NCI-H1436 treated with DMSO at 0.1 percent for 48 hours (cell line): ENCODE measurements around the gene RITA1.
"Not testable (repeated sequence)": the region's sequence is repeated elsewhere in the genome, so short reads cannot be mapped to it uniquely, and the experiment has no call there.

ENCODE experiments used
- DNase-seq: peaks from one replicate; lab custom pipeline; 2025; lab: John Stamatoyannopoulos, UW

The RITA1 gene

GRCh38 chr12:113185180-113186032 lies at the start of gene RITA1, which contains the start of gene DDX54:
Gene RITA1, plus strand, starts transcription at chr12:113185721. Its CDS starts 1,026 bp downstream, at chr12:113186747.
Gene DDX54, minus strand, starts transcription at chr12:113185478. Its CDS starts 27 bp downstream, at chr12:113185451.
- DNase-seq = no peak

GRCh38 chr12:113136128-113136989 lies 49.2 kb upstream of the RITA1 start:
- no peak for DNase-seq

GRCh38 chr12:113136990-113137511 lies 48.5 kb upstream of the RITA1 start:
- no peak for DNase-seq

- DNase-seq = no peak
Observed at GRCh38 chr12:113137861-113138783, 47.4 kb upstream of the RITA1 start.

- DNase-seq = no peak
Observed at GRCh38 chr12:113138826-113139225, 46.7 kb upstream of the RITA1 start.

GRCh38 chr12:113140706-113141105 lies 44.8 kb upstream of the RITA1 start:
- DNase-seq = no peak

- DNase-seq = not testable (repeated sequence)
Observed at GRCh38 chr12:113141716-113142115, 43.8 kb upstream of the RITA1 start.

- DNase-seq = no peak
Observed at GRCh38 chr12:113142173-113142885, 43.2 kb upstream of the RITA1 start.

- DNase-seq = no peak
Observed at GRCh38 chr12:113142886-113143332, 42.6 kb upstream of the RITA1 start.

- DNase-seq = no peak
Observed at GRCh38 chr12:113143959-113144358, 41.6 kb upstream of the RITA1 start.

- DNase-seq = no peak
Observed at GRCh38 chr12:113144806-113145205, 40.7 kb upstream of the RITA1 start.

GRCh38 chr12:113145720-113146551 lies 39.6 kb upstream of the RITA1 start:
- no peak for DNase-seq

GRCh38 chr12:113146999-113147398 lies 38.5 kb upstream of the RITA1 start:
- no peak for DNase-seq

GRCh38 chr12:113149361-113150150 lies 36.0 kb upstream of the RITA1 start, which contains the start of gene CFAP73:
Gene CFAP73, plus strand, starts transcription at chr12:113149724. Its CDS starts 134 bp downstream, at chr12:113149858.
- no peak for DNase-seq

GRCh38 chr12:113151655-113152054 lies 33.9 kb upstream of the RITA1 start:
- DNase-seq = no peak

- DNase-seq = no peak
Observed at GRCh38 chr12:113152196-113152834, 33.2 kb upstream of the RITA1 start.

GRCh38 chr12:113152835-113153814 lies 32.4 kb upstream of the RITA1 start:
- no peak for DNase-seq
